ENCODE data around the gene TRPM6. TPM values are rescaled to one million over a fixed set of nuclear protein-coding genes. Genes with fewer than 3 reads are reported as not detected.

TRPM6 gene
- total and polyA plus RNA-seq, 12 donors = 0.10 to 0.60 (median 0.21) TPM

DNA sequence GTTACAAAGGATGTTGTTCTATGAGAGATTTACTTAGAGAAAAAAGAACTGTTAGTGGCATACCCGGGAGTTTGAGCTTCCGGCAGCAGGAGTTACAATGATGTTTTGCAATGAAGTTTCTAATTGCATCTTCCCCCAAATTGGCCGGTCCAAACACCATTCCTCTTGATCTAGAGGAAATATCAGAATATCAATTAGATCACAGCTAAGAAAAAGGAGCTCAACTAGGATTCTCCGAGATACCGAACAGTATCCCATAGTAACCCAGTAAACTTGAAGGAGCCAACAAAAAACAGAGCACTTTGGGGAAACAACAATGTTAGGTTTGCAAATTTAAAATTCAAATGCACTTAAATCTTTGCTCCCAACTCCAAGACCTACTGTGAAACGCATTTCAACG, 159.5 kb downstream of the TRPM6 start:
- DNase-seq (no peak), ATAC-seq (no peak)
- Histone ChIP-seq H3K27me3 (no peaks in the 10 kb centered on the region), H3K27ac (no peak overlapping the region), H3K9me3 (no peaks in the 10 kb centered on the region), H3K36me3 (no peaks in the 10 kb centered on the region), H3K4me1 (no peaks in the 10 kb centered on the region), H3K4me3 (no peak overlapping the region)
- intact Hi-C loops (cut with DNase I) = no loop called here
- WGBS, 2 donors = 73 to 74% methylated on average over 7 of the region's 7 CpGs
- TF ChIP-seq, protein P1, sequence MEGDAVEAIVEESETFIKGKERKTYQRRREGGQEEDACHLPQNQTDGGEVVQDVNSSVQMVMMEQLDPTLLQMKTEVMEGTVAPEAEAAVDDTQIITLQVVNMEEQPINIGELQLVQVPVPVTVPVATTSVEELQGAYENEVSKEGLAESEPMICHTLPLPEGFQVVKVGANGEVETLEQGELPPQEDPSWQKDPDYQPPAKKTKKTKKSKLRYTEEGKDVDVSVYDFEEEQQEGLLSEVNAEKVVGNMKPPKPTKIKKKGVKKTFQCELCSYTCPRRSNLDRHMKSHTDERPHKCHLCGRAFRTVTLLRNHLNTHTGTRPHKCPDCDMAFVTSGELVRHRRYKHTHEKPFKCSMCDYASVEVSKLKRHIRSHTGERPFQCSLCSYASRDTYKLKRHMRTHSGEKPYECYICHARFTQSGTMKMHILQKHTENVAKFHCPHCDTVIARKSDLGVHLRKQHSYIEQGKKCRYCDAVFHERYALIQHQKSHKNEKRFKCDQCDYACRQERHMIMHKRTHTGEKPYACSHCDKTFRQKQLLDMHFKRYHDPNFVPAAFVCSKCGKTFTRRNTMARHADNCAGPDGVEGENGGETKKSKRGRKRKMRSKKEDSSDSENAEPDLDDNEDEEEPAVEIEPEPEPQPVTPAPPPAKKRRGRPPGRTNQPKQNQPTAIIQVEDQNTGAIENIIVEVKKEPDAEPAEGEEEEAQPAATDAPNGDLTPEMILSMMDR (IDR thresholded peaks at IDR 0.05) = no peak

DNA sequence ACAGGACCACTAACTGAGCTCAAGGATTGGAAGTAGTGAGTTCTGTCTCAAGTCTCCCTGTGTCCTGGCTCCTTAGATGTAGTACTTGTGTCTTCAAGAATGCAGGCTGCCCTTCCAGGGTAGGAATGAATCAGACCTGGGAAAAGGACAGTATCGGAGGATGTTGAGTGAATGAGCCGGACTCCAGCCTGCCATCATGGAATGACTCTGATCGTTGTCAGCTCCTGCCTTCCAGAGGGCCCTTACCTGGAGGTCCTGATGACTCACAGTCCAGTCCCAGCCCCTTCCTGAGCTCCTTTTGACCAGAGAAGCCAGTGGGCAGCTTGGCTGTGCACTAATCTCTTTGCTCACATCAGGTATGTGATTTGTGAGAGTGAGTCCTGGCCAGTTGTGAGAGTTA, 161.1 kb downstream of the TRPM6 start:
- no peak for ATAC-seq
- Histone ChIP-seq H3K27me3 (no peaks in the 10 kb centered on the region), H3K4me1 (no peaks in the 10 kb centered on the region), H3K4me3 (no peak overlapping the region), H3K9me3 (no peaks in the 10 kb centered on the region), H3K36me3 (no peaks in the 10 kb centered on the region), H3K27ac (no peak overlapping the region)
- WGBS, 2 donors = 93 to 94% methylated on average over 3 of the region's 3 CpGs
- TF ChIP-seq, protein P1 (IDR thresholded peaks at IDR 0.05) = no peak
- no peak for DNase-seq
- intact Hi-C loops (cut with DNase I) = no loop called here

DNA sequence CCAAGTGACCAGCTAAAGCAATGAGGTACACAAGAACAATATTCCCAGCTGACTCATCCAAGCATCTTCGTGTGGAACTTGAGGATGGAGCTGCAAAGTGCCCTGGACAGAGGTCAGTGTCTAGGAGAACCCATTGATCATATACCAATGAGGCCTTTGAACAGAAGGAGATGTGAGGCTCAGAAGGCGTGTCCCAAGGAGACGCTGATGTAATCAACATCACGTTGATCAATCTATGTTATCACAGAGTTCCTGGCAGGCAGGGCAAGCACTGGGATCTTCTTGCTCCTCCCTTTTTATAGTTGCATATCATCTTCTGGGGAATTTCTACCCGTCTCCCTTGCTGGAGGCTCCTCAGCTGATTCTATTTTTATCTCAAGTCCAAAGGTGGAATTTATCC, 163.4 kb downstream of the TRPM6 start:
- no peaks in the 10 kb centered on the region for H3K27me3 ChIP-seq
- no peaks in the 10 kb centered on the region for H3K36me3 ChIP-seq
- no peak for DNase-seq
- WGBS, 2 donors = 62 to 66% methylated on average over 5 of the region's 5 CpGs
- H3K4me1 ChIP-seq = no peaks in the 10 kb centered on the region
- no peak for ATAC-seq
- TF ChIP-seq, protein P1 (IDR thresholded peaks at IDR 0.05) = no peak
- no peaks in the 10 kb centered on the region for H3K9me3 ChIP-seq
- H3K27ac ChIP-seq = no peak overlapping the region
- intact Hi-C loops (cut with DNase I) = no loop called here
- no peak overlapping the region for H3K4me3 ChIP-seq

DNA sequence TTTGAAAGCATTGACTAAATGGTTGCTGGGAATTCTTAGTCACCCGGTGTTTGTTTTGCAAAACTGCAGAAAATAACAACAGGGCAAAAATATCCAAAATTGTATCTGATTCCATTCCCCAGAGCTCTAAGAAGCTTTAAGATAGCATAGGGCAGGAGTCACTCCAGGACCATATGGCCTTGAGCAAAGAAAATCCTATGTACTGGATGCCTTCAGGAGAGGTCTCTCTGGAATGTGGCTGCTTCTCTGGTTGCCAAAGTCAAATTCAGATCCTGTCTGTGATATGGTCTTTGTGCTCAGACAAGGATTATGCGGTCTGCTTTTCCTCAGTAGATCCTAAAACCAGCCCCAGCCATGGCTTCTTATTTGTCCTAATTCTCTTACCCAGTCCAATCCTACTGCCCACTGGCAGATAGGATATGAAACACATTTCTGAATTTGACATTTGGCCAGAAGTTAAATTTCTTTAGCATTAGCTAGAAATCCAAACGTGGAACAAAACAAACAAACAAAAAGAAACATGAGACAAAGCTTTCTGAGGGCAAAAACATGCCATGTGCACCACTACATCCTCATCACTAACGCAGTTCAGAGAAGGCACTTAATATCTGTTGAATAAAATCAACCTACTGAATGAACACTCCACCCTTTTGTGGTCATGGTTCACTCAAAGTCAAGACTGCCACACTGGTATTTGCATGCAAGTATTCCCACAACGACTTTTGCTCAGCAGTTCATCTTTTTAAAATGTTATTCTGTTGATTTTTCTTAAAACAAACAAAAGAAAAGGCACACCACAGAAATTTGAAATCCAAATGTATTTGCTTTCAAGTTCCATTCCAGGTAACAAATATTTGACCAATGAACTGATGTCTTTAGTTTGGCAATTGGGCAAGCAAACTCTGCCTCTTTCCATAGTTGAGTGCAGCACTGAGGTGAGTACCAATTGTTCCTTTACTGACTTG, 165.7 kb downstream of the TRPM6 start:
- 65 to 68% methylated on average over 5 of the region's 5 CpGs for WGBS, 2 donors
- ATAC-seq = no peak
- DNase-seq = no peak
- no peaks in the 10 kb centered on the region for H3K9me3 ChIP-seq
- H3K4me1 ChIP-seq = no peaks in the 10 kb centered on the region
- intact Hi-C loops (cut with DNase I) = no loop called here
- TF ChIP-seq, protein P1 (IDR thresholded peaks at IDR 0.05) = no peak
- no peaks in the 10 kb centered on the region for H3K27me3 ChIP-seq
- H3K36me3 ChIP-seq = no peaks in the 10 kb centered on the region
- H3K27ac ChIP-seq = no peak overlapping the region
- H3K4me3 ChIP-seq = no peak overlapping the region
